ENCODE data around the gene AVP.
"Not testable (repeated sequence)": the region's sequence is repeated elsewhere in the genome, so short reads cannot be mapped to it uniquely, and the experiment has no call there.

The AVP gene

DNA sequence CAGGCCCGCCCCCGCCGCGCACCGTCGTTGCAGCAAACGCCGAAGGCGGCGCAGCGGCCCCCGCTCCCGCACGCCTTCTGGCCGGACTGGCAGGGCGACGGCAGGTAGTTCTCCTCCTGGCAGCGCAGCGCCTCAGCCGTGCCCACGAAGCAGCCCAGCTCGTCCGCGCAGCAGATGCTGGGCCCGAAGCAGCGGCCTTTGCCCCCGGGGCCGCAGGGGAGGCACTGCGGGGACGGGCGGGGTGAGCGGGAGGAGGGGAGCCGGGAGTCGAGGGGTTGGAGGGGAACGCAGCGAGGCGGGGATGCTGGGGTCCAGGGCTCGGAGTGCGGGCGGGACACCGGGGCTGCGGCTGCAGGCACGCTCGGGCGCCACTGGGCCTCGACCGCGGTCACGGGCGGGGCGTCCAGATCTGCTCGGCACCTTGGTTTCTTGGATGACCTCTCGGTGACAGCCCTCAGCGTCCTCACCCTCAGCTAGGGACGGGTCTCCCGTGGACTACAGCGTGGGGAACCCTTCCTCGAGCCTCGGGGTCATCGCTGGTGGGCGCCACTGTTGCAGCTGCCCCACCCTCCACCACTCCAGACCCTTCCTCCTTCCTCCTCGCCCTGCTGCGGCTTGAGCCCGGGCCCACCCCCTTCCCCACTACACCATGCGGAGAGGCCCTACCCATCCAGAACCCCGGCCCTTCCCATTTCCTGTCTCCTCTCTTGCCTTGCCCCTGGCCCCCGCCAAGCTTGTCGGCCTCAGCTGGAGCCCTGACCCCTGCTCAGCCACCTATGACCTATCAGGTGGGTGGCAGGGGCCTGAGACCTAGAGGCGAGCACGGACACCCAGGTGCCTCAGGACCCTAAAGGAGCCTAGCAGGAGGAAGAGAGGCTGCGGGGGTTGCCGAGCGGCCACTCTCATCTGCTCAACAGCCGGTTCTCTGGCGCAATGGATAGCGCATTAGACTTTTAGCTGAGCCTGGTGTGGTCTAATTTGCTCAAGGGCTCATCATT lies 1.3 kb downstream of the AVP start:
- peak; percentile 60 for DNase-seq (ENCODE audit: low spot score)

DNA sequence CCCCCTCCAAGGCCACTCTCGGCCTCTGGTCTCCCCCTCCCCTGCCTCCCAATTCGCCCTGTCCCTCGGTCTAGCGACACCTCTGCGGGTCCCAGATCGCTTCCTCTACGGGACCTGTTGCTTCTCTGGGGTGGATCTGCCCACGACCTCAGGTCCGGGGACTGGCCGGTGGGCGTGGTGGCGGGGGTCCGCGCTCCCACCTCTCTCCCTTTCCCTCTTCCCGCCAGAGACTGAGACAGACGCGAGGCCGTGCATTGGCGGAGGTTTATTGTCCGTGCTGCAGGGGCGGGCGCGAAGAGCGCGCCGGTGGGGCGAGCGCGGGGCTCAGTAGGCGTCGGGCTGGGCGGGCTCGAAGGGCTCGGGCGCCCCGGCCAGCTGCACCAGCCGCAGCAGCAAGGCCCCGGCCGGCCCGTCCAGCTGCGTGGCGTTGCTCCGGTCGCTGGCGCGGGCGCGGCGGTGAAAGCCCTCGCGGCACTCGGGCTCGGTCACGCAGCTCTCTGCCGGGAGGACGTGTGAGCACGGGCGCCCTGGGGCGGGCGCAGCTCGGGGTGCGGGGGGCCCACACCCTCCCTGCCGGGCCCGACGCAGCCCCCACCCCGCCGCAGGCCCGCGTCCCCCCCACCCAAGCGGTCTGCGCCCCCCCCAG lies 2.1 kb downstream of the AVP start:
- no peak for DNase-seq (ENCODE audit: low spot score)

DNA sequence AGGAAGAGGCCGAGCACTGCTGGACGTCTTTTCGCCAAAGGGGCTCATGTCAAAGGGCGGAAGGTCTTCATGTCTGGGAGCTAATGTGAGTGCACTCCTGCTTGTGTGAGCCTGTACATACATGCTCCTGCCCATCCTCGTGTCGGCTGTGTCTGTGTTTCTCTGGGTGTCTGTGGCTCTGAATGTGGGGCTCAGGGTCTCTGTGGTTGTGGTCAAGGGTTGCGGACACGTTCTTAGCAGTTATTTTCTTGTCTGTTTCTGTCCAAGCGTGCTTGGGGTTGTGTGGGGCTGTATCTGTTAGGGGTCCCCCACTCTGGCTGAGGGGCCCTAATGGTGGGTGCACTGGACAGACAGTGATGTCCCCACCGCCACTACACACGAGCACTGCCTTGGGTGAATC lies 2.9 kb downstream of the AVP start:
- no peak for DNase-seq (ENCODE audit: low spot score)

DNA sequence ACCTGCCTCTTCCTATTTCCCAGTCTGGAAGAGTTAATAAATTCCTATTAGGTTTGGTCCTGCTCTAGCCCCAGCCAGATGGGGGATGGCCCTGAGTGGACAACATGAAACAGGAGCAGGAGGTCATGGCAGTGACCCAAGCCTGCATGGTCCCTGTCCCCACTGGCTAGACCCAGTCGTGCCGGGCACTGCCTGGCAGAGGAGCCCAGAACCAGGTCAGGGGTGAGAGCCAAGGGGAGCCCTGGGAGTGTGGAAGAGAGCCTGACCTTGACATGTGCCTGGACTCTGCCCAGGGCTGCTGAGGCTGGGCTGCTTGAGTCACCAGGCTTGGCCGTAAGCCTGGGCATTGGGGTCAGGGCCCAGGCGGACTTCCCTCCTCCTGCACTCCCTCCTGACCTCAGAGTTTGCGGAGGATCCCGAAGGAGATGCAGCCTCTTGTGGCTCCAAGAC lies 3.6 kb downstream of the AVP start:
- DNase-seq (ENCODE audit: low spot score), result no peak

DNA sequence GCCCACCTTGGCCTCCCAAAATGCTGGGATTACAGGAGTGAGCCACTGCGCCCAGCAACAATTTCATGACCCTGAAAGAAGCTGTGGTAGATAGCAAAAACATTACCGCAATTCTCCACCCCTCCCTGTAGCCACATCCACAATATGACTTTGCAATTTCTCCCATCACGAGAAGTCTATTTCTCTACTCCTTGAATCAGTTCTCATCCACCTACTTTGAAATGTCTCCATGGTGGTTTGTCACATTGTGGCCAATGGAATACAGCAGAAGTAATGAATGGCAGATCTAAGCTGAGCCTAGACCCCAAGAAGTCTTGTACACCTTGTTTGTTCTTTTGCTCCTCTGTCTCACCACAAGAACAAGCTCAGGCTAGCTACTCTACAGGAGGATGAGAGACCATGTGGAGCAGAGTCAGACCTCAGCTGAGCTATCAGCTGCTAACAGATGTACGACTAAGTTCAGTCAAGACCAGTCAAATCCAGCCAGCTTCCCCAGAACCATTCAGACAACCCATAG lies 6.8 kb downstream of the AVP start:
- DNase-seq (ENCODE audit: low spot score), result no peak

DNA sequence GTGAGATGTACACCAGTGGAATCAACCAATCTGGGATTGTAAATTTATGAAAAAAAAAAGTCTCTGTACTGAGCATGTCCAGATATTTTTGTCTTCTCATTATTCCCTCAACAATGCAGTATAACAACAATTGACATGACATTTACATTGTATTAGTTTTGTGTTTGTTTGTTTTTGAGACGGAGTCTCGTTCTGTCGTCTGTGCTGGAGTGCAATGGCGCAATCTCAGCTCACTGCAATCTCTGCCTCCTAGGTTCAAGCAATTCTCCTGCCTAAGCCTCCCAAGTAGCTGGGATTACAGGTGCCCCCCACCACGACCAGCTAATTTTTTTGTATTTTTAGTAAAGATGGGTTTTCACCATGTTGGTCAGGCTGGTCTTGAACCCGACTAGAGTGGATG lies 9.2 kb downstream of the AVP start:
- DNase-seq (ENCODE audit: low spot score), result not testable (repeated sequence)

DNA sequence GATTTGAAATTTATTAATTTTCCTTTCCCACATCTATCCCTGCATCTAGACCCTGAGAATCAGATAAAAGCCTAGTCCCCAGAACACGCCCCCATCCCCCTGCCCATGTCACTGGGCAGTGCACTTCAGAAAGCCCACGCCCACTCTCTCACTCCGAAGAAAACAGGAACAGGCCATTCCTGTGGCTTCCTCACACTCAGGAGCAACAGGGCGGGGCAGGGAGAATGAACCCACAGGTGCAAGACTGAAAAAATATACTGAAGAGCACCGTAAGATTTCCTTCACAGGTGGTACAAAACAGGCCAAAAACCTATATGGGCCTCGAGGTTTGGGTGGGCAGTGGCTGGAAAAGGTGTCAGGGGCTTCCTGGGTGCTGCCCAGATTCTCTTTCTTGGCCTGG lies 9.7 kb downstream of the AVP start:
- no peak for DNase-seq (ENCODE audit: low spot score)

DNA sequence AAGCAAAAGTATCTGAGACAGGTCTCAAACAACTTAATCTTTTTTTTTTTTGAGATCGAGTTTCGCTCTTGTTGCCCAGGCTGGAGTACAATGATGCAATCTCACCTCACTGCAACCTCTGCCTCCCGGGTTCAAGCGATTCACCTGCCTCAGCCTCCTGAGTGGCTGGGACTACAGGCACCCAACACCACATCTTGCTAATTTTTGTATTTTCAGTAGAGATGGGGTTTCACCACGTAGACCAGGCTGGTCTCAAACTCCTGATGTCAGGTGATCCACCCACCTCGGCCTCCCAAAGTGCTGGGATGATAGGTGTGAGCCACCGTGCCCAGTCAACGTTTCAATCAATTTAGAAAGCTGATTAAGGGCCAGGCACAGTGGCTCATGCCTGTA lies 11.3 kb downstream of the AVP start:
- not testable (repeated sequence) for DNase-seq (ENCODE audit: low spot score)

DNA sequence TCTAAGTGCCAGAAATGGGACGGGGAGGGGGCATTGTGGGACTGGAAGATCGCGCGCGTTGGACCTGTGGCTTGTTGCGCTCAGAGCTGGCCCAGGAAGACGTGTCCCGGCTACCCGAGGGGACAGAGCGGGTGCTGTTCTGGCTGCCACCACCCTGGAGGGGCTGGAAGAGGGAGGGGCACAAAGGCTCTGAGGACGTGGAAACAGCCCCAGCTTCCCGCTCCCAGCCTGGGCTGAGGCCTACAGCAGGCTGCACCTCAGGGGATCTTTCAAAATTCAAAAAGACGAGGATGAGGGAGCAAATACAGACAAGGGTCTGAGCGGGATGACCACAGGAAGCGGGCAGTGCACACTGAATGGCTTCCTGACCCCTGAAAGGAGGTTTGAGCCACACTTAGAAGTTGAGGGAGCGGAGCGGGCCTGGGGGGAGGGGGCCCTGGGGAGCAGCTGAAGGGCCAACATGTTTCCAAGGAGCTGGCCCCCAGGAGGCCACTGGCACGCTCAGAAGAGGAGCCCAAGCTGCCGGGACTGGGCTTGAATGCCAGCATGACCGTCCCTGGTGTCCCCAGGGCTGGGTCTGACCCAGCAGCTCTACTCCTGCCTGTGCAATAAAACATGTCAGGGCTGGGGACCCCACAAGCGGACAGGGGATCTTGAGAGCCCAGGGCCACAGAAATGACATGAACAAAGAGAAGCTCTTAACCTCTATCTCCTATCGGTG lies 11.8 kb downstream of the AVP start:
- no peak for DNase-seq (ENCODE audit: low spot score)

DNA sequence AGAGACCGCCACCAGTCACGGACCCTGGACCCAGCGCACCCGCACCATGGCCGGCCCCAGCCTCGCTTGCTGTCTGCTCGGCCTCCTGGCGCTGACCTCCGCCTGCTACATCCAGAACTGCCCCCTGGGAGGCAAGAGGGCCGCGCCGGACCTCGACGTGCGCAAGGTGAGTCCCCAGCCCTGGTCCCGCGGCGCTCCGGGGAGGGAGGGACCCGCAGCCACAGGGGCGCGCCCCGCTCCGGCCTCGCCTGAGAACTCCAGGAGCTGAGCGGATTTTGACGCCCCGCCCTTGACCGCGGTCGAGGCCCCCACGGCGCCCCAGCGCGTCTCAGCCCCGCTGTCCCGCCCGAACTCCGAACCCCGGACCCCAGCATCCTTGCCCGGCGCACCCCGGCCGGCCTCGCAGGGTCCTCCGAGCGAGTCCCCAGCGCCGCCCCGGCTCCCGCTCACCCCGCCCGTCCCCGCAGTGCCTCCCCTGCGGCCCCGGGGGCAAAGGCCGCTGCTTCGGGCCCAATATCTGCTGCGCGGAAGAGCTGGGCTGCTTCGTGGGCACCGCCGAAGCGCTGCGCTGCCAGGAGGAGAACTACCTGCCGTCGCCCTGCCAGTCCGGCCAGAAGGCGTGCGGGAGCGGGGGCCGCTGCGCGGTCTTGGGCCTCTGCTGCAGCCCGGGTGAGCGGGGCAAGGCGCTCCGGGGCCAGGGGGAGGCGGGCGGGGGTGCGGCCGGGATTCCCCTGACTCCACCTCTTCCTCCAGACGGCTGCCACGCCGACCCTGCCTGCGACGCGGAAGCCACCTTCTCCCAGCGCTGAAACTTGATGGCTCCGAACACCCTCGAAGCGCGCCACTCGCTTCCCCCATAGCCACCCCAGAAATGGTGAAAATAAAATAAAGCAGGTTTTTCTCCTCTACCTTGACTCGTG lies 12.7 kb downstream of the AVP start, which contains the start of gene OXT:
Gene OXT (plus strand): TSS at position 11 of the 920 bp plus-strand sequence. CDS start 36 bp downstream, at position 47.
- peak; percentile 67 for DNase-seq (ENCODE audit: low spot score)

DNA sequence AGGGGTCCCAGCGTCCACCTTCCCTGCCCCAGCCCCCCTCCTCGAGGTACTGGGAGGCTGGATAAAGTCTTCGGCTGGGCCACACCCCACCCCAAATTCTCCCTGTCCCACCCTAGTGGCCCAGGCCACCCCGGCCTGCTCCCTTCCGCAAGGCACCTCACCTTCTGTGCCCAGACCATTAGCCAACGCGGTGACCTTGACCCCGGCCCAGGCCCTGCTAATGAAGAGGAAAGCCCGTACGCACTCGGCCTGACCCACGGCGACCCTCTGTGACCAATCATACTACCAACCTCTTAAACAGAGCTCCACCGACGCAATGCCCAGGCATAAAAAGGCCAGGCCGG lies 13.3 kb downstream of the AVP start:
- no peak for DNase-seq (ENCODE audit: low spot score)

DNA sequence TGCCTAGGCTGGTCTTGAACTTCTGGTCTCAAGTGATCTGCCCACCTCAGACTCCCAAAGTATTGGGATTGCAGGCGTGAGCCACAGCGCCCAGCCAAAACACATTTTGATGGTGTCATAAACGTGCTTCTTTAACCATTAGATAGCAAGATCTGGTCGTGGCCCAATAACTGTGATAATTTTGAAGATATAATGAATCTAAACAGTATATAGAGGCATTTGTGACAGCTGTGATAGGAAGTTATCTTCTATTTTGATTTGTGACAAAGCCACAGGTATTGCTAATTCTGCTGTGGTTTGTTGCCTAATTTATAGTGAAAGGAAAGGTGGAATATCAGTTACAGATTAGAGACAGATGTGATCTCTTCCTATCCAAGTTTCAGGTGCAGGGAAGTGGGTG lies 13.8 kb downstream of the AVP start:
- DNase-seq (ENCODE audit: low spot score), result no peak

DNA sequence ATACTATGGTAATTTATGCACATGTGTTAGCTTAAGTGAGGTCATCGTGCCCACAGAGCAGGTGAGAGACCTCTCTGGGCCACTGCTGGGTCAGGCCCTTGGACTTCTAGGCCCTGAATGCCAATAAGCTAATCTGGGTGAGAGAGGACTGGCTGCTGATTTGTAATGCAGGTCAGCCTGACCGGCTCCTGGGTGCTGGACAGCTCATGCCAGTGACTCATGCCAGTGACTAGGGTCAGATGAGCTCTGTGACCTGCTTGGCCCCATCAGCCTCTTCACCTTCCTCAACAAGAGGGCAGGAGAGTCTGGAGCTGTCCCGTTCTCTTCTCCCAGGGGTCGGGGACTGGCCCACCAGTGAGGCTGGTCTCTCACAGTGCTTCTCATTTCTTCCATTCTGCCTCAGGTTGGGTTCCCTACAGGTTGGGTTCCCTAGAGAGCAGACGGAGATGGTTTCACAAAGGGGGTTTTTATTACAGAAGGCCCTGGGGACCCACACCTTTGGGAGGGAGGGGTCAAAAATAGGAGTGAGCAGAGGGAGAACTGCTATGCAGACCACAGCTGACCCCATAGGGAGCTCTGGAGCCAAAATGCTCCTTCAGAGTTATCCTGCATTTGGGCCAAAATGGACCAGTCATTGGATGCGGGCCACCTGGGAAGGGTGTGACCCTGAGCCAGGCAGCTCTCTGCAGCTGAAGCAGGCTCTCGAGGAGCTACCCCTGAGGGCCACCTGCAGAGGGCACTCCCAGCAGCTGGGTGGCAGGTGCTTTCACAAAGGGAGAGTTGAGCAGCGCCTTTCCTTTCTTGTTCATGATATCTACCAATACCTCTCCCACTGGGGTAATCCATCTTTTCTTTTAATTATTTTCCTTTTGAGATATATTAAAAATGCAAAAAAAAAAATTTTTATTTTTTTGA lies 15.3 kb downstream of the AVP start:
- DNase-seq (ENCODE audit: low spot score), result no peak

DNA sequence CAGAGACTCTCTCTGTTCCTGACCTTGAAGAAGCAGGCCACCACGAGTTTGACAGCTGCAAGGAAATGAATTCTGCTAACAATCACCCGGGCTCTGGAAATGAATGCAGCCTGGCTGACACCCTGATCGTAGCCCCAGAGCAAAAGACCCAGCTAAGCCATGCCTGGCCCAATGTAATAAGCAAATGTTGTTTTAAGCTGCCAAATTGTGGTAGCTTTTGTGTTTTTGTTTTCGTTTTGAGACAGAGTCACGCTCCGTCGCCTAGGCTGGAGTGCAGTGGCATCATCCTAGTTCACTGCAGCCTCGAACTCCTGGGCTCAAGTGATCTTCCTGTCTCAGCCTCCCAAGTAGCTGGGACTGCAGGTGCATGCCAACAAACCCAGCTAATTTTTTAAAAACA lies 16.4 kb downstream of the AVP start:
- DNase-seq (ENCODE audit: low spot score), result no peak

DNA sequence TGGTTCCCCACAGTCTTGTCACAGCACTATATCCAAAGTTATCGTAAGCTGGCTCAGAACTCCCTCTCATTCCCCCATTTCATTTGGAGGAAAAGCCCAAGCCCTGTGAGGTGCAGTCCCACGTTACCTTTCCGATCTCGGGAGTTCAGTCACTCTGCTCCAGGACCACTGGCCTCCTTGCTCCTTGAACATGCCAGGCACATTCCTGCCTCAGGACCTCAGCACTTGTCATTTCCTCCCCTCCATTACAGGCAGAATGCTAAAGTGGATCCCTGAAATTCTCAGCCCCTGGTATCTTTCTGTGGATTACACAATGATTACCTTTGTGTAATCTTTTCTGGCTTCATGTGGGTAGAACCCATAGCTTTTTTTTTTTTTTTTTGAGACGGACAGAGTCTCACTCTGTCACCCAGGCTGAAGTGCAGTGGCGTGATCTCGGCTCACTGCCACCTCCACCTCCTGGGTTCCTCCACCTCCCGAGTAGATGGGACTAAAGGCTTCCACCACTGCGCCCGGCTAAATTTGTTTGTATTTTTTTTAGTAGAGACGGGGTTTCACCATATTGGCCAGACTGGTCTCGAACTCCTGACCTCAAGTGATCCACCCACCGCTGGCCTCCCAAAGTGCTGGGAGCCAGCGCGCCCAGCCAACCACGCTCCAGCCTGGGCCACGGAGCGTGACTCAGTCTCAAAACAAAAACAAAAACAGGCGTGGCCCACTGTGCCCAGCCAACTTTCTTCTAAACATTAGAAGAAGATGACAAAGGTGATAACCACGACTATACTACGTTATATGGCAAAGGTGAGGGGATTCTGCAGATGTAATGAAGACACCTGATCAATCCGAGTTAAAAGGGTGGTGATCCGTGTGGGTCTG lies 17.1 kb downstream of the AVP start:
- DNase-seq (ENCODE audit: low spot score), result no peak

DNA sequence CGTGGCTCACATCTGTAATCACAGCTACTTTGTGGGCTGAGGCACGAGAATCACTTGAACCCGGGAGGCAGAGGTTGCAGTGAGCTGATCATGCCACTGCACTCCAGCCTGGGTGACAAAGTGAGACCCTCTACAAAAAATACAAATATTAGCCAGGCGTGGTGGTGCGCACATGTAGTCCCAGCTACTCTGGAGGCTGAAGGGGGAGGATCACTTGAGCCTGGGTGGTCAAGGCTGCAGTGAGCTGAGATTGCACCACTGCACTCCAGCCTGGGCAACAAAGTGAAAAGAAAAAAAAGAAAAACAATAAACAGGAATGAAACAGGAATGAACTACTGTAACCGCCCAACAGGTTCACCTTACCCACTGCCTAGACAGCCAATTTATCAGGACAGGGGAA lies 20.4 kb downstream of the AVP start:
- DNase-seq (ENCODE audit: low spot score), result not testable (repeated sequence)

DNA sequence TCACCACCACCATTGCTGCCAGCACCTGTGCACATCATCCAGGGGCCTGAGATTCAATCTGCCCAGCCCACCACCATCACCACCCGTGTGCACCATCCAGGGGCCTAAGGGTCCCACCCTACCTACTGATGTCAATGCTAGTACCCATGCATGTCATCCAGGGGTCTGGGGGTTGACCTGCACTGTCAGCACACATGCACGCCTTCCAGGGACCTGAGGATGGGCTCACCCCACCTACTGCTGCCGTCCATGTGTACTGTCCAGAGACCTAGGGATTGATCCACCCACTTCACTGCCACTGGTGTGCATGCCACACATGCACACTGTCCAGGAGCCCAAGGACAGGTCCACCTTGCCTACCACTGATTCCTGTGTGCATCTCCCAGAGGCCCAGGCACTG lies 25.0 kb downstream of the AVP start:
- no peak for DNase-seq (ENCODE audit: low spot score)

DNA sequence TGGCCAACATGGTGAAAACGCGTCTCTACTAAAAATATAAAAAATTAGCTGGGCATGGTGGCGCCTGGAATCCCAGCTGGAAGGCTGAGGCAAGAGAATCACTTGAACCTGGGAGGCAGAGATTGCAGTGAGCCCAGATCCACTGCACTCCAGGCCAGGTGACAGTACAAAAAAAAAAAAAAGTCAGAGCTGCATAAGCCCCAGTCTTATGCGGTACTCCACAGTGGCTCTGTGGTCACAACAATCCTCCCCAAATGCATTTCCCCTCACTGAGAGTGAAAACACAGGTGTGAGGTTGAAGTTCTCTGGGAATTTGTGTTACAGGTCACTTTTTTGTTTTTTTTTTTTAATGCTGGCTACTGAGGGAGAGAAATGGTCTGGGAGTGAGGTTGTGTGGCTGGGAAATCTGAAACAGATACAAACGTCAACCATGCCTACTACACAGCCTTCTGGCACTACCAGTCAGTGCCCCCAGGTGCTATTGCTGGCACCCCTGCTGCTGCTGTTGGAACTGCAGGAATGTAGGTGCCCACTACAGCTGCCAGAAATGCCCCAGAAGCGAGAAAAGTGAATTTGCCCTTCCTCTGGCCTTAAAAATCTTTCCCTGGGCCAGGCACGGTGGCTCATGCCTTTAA lies 33.0 kb downstream of the AVP start:
- DNase-seq (ENCODE audit: low spot score), result no peak

All from ecto neural progenitor cell (in vitro differentiated cells).